ENCODE data around the gene PALM3.
"Not testable (repeated sequence)": the region's sequence is repeated elsewhere in the genome, so short reads cannot be mapped to it uniquely, and the experiment has no call there.

Gene PALM3

DNA sequence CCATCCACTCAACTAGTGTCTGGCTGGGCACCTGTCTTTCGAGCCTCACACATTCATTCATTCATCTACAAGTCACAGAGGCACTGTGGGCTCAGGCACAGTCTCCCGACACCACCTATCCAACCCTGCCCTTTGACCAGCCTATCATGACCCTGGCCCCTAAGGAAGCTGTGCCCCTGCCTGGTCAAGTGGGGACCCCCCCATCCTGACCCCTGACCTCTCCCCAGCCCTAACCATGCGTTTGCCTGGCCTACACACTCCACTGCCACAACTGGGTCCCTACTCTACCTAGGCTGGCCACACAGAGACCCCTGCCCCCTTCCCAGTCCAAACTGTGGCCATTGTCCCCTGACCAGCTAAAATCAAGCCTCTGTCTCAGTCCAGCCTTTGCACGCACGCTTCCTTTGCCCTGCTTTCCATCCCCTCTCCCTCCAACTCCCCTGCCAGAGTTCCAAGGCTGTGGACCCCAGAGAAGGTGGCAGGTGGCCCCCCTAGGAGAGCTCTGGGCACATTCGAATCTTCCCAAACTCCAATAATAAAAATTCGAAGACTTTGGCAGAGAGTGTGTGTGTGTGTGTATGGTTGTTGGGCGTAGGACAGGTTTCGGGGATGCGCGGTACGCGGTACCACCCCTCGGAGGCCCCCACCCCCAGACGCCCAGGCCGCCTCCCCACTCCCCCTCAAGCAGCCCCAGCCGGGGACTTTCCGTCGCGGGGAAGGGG, 30.7 kb downstream of the PALM3 start:
- no peak for DNase-seq

DNA sequence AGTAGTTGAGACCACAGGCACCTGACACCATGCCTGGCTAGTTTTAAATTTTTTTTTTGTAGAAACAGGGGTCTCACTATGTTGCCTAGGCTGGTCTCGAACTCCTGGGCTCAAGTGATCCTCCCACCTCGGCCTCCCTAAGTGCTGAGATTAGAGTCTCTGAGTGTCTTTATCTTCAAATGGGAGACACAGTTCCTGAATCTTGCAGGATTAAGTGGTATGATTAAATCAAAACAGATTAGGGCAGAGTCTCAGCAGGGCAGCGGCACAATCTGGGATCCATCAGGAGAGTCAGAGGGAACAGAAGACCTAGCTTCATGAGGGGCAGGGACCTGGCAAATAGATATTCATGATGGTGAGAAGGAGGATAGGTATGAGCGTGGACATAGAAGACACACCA, 33.0 kb downstream of the PALM3 start:
- DNase-seq = no peak

DNA sequence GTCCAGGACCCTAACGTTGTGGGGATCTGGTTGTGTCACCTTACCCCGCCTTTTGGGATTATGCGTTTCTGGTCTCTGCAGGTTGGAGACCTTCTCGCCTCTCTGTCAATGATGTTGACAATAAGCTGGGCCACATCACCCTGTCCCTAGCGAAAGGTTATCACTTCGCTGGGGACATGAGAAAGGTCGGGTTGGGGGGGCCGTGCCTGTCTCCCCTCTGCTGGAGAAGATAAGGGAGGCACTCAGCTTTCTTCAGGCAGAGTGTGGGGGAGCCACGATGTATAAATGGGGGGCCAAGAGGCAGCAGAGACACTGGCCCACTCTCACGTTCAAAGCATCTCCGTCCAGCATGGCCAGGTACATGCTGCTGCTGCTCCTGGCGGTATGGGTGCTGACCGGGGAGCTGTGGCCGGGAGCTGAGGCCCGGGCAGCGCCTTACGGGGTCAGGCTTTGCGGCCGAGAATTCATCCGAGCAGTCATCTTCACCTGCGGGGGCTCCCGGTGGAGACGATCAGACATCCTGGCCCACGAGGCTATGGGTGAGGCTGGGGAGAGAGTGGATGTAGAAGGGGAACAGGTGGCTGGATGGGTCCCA, 33.9 kb downstream of the PALM3 start, which contains the start of gene RLN3:
Gene RLN3, plus strand, starts transcription at position 293 of the 595 bp plus-strand sequence. Its CDS starts 57 bp downstream, at position 350.
- no peak for DNase-seq

DNA sequence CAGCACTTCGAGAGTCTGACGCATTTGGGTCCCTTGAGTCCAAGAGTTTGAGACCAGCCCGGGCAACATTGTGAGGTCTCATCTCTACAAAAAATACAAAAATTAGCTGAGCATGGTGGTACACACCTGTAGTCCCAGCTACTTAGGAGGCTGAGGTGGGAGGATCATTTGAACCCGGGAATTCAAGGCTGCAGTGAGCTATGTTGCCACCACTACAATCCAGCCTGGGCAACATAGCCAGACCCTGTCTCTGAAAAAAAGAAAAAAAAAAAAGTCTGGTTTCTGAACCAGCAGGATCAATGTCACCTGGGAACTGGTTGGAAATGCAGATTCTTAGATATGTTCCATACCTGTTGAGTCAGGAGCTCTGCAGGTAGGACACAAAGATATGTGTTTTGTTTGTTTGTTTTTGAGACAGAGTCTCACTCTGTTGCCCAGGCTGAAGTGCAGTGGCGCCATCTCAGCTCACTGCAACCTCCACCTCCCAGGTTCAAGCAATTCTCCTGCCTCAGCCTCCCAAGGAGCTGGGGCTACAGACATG, 35.2 kb downstream of the PALM3 start:
- not testable (repeated sequence) for DNase-seq

DNA sequence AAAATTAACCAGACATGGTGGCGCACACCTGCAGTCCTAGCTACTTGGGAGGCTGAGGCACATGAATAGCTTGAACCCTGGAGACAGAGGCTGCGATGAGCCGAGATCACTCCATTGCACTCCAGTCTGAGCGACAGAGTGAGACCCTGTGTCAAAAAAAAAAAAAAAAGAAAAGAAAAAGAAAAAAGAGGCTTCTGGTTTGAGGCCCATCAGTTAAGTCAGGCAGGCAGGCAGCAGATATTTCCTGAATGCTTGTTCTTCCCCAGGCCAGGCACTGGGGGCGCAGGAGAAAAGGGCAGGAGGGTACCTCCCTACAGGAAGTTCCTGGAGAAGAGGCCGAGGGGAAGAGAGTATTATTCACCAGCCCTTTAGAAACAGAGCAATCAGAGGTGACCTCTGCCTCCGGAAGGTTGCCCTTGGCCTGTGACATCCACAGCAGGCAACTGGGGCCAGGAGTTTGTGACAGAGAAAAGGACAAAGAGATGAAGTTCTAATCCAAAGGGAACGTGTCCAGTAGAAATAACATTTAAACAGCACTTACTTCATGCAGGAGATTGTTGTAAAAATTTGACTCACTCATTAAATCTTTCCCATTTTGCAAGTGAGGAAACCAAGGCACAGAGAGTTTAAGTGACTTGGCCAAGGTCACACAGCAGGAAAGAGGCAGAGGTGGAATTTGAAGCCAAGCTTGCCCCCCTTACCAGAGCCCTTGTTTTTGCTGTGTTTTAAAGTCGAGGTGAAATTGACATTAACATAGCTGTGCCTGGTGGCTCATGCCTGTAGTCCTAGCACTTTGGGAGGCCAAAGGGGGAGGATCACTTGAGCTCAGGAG, 38.3 kb downstream of the PALM3 start:
- DNase-seq = peak; percentile 63 to 64

DNA sequence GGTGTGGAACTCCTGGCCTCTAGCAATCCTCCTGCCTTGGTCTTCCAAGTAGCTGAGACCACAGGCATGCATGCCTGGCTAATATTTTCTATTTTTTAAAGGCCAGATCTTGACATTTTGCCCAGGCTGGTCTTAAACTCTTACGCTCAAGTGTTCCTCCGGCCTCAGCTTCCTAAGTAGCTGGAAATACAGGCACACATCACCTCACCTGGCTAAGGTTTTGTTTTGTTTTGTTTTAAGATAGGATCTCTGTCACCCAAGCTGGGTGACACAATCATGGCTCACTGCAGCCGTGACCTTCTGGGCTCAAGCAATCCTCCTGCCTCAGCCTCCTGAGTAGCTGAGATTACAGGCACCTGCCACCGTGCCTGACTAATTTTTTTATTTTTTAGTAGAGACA, 39.4 kb downstream of the PALM3 start:
- no peak for DNase-seq

DNA sequence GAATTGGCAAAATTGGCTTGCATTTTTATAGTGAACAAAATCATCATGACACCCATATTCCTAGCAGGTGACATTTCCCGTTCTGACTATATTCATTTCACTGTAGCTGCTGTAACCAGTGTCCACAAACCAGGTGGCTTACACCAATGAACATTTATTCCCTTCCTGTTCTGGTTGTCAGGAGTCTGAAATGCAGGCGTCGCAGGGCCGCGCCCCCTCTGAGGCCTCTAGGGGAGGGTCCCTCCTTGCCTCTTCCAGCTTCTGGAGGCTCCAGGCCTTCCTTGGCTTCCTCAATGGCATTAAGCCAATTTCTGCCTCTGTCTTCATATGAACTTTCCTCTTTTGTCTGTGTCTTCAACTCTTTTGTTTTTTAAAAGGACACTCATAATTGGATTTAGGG, 40.4 kb downstream of the PALM3 start:
- DNase-seq = no peak

DNA sequence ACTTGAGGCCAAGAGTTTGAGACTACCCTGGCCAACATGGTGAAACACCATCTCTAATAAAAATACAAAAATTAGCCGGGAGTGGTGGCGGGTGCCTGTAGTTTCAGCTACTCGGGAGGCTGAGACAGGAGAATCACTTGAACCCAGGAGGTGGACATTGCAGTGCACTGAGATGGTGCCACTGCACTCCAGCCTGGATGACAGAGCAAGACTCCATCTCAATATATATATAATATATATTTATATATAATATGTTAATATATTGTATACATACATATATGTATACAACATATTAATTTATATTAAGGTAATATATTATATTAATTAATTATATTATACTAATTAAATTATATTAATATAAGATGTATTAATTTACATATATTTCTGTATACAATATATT, 42.1 kb downstream of the PALM3 start:
- not testable (repeated sequence) for DNase-seq

DNA sequence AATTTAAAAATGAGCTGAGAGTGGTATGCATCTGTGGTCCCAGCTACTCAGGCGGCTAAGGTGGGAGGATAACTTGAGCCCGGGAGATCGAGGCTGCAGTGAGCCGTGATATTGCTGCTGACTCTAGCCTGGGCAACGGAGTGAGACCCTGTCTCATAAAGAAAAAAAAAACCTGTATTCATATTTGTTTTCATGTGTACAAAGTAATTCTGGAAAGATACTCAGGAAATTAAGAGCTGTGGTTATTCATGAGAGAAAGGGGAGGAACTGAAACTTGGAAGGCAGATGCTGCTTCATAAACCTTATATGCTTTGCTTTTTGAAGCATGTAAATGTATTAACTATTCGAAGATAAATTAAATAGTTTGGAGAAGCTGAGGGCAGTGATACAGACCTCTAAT, 42.8 kb downstream of the PALM3 start:
- DNase-seq = no peak

DNA sequence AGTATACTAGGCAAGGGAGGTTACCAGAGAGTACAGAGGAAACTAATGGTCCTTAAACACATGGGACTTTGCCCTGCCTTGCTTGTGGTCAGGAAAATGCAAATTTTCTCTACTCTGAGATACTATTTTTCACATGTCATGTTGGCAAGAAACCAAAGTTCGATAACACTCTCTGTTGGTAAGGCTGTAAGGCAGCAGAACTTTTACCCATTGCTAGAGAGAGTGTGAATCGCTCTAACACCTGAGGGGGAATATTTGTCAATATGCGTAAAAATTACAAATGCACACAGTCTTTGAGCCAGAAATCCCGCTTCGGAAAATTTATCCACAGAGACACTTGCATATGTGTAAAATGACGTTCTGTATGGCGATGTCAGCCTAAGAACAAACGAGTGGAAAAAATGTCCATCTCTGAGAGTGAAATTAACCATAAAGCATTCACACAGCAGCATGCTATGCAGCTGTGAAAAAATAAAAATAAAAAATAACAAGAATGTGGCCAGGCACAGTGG, 46.3 kb downstream of the PALM3 start:
- DNase-seq = no peak

DNA sequence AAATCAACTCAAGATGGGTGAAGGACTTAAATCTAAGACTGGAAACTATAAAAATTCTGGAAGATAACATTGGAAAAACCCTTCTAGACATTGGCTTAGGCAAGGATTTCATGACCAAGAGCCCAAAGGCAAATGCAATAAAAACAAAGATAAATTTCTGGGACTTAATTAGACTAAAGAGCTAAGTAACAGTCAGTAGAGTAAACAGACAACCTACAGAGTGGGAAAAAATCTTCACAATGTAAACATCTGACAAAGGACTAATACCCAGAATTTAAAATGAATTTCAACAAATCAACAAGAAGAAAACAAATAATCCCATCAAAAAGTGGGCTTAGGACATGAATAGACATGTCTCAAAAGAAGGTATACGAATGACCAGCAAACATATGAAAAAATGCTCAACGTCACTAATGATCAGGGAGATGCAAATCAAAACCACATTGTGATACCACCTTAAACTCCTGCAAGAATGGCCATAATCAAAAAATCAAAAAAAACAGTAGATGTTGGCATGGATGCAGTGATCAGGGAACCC, 49.4 kb downstream of the PALM3 start:
- no peak for DNase-seq

DNA sequence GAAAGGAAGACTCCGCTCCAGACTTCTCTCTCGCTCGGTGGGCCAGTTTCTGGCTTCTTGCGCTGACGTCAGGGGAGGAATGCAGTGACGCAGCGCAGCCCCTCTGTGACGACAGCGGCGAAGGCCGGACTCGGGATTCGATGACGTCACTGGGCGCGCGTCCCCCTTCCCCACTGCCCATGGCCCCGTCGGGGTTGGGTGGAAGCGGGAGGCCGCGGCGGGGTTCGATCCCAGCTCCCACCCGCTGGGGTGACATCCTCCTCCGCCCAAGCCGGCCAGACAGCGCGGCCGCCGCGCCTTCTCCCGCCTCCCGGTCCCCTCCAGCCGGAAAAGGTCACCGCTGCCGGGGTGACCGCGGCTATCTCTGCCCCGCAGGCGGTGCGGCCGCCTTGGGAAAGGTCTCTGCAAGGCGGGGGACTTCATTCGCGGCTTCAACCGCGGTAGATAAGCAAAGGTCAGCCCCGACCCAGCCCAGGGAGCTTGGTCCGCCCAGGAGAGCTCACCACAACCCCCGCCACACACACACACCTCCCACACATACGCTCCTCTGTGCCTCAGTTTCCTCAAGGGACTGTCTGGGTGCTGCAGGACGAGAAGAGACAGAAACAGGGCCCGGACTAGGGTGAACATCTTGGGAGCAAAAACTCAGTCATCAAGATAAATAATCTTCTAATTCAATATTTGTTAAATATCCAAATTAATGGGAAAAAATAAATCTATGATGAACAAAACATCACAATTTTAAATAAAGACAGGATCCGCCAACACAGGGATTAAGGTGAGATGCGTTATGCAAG, 54.9 kb downstream of the PALM3 start:
- peak in 1 of 2 experiments; percentile 81 for DNase-seq

DNA sequence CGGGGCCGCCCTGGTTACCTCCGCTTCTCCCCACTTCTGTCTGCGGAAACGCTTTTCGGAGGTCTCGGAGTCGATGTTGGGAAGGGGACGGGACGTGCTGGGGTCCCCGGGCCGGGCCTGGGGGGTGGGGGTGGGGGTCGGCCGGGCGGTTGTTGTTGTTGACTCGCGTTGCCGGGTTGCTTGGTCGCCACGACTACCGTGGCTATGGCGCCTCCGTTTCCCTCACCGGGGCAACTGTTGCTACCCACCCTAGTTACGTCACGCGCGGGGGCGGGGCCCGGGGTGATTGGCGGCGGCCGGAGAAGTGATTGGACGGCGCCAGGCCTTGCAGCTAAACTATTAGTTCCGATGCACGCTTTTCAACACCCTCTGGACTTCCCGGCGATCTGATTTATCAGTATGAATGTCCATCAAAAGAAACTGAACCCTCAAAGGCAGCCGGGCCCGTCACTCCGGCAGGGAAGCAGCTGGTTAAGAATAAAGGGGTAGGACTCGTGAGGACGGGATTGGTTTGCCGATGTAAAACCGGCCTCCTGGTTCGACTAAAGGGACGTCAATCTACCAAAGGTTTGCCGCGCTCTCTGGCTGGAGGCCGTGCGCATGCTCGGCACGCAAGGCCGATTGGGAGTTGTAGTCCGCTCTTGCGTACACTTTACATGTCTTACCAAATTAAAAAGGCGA, 55.7 kb downstream of the PALM3 start, which contains the start of gene RFX1:
Gene RFX1, minus strand, starts transcription at position 236 of the 681 bp plus-strand sequence. CDS start 12,477 bp downstream, outside the sequence.
- peak; percentile 99 for DNase-seq

DNA sequence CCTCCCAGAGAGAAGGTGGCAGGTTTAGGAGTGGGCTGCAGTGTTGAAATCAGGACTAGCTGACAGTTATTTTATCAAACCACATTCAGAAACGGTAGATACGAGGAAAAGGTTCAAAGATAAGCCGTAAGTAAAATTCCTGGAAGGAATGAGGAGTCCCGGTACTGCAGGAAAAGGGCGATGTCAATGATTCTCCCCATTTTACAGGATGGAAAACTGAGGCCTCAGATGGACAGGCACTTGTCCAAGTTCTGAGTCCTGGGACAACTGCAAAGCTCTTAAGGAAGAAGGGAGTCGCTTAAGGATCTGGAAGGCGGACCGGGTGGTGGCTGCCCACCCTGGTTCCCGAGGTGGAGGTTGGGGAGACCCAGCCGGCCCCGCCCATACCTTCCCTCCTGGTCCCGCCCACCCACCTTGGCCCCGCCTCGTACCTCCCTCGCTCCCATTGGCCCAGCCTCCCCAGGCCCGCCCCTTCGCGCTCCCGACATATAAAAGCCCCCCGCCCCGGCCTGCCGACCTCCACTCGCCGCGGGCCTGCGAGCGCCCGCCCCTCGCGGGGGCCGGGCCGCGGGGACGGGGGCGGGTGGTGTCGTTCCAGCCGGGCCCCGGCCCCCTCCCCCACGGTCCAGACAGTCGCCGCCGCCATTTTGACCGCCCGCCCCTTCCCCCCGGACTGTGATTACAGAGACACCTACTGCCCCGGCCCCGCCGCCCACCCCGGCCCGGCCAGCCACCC, 56.4 kb downstream of the PALM3 start:
- peak; percentile 50 to 65 for DNase-seq

DNA sequence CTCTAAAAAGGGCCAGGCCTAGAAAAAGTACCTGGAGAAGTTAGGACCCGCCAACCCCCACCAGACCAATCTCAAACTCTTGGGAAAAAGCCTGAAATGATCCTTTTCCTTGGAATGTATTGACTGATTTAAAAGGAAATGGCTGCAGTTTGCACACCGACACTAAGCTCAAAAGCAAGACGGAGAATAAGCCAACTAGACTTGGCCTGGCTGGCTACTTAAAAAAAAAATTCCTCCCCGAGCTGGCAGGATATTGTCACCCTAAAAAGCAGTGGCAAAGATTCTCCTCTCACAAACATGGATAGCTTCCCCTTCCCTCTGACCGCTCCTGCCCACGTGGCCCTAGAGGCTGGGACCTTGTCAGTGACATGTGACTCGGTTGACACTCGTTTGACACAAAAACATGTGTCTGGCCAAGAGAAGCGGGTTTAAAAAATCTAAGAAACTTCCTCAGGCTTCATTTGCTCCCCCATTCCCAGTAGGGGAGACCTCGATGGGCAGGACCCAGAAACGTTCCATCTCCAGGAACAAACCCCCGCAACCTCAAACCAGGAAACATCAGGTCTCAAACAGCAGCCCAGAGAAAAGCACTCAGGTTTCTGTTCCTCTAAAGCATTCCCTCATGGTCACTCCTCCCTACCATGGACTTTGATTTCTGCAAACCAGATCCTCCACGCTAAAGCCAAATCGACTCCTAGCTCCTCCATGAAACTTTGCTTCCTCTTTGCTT, 57.1 kb downstream of the PALM3 start:
- no peak for DNase-seq
